ENCODE results near the gene HGD. TPM values are rescaled to one million over a fixed set of nuclear protein-coding genes. Genes with fewer than 3 reads are reported as not detected.

HGD gene
- total and polyA plus RNA-seq, 2 of the 13 experiments (the other 11 are each of a cell fraction or from before 2014, with no cell fraction given): 265 to 398 TPM

DNA sequence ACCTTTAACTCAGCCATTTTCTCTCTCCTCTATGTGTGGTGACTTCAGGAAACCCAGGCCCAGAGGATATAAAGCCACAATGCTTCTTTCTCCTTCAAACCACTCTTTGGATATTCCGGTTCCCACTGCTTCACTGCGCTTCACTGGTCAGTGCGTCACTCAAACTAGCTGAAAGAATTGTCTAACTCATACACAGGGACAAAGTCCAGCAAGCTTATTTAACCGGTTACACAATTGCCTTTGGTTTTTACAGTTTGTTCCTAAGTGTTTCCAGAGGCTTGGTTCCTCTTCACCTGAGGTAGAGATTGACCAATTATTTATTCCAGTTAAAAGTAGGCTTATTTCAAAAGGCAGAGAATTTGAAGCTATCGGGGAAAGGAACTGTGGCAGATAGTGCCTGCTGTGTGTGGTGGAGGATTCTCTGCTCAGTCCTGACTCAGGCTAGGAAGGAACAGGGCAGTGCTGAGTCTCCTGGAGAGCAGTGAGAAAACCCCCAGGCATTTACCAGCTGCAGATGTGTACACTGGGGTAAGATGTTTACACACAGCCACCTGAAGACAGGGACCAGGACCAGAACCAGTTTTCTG lies at the start of gene HGD (continued):
- TF ChIP-seq TFAP4 (IDR thresholded peaks at IDR 0.05; ENCODE audit: borderline replicate concordance, low read depth) (no peak), KDM5A (IDR thresholded peaks at IDR 0.05; ENCODE audit: borderline replicate concordance, low read length) (no peak), SIN3A (IDR thresholded peaks at IDR 0.05; ENCODE audit: borderline replicate concordance, low read depth, low read length) (peak; percentile 92), GTF3A (CRISPR knock-in tag; conservative IDR thresholded peaks at IDR 0.05) (no peak), SUZ12 (IDR thresholded peaks at IDR 0.05; ENCODE audit: low read depth, low read length) (no peak), ZNF557 (CRISPR knock-in tag; IDR thresholded peaks at IDR 0.05) (no peak), PHF8 (CRISPR knock-in tag; IDR thresholded peaks at IDR 0.05) (peak; percentile 58), NFIC (IDR thresholded peaks at IDR 0.05; ENCODE audit: low read length) (0 out of 2 replicates have a peak, but pooled peaks have one; percentile 31), ZNF781 (CRISPR knock-in tag; IDR thresholded peaks at IDR 0.05; ENCODE audit: borderline replicate concordance, not compliant biosample characterization) (no peak), ZNF354B (CRISPR knock-in tag; IDR thresholded peaks at IDR 0.05) (no peak), REST (IDR thresholded peaks at IDR 0.05; ENCODE audit: borderline replicate concordance in 1 of 2, low read depth in 1 of 2, low read length in 2 of 2) (peak in 1 of 2 experiments; percentile 69; a peak in 1 of 4 replicates)
- TF ChIP-seq, protein P1, sequence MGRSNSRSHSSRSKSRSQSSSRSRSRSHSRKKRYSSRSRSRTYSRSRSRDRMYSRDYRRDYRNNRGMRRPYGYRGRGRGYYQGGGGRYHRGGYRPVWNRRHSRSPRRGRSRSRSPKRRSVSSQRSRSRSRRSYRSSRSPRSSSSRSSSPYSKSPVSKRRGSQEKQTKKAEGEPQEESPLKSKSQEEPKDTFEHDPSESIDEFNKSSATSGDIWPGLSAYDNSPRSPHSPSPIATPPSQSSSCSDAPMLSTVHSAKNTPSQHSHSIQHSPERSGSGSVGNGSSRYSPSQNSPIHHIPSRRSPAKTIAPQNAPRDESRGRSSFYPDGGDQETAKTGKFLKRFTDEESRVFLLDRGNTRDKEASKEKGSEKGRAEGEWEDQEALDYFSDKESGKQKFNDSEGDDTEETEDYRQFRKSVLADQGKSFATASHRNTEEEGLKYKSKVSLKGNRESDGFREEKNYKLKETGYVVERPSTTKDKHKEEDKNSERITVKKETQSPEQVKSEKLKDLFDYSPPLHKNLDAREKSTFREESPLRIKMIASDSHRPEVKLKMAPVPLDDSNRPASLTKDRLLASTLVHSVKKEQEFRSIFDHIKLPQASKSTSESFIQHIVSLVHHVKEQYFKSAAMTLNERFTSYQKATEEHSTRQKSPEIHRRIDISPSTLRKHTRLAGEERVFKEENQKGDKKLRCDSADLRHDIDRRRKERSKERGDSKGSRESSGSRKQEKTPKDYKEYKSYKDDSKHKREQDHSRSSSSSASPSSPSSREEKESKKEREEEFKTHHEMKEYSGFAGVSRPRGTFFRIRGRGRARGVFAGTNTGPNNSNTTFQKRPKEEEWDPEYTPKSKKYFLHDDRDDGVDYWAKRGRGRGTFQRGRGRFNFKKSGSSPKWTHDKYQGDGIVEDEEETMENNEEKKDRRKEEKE (IDR thresholded peaks at IDR 0.05): no peak
- TF ChIP-seq, protein P2, sequence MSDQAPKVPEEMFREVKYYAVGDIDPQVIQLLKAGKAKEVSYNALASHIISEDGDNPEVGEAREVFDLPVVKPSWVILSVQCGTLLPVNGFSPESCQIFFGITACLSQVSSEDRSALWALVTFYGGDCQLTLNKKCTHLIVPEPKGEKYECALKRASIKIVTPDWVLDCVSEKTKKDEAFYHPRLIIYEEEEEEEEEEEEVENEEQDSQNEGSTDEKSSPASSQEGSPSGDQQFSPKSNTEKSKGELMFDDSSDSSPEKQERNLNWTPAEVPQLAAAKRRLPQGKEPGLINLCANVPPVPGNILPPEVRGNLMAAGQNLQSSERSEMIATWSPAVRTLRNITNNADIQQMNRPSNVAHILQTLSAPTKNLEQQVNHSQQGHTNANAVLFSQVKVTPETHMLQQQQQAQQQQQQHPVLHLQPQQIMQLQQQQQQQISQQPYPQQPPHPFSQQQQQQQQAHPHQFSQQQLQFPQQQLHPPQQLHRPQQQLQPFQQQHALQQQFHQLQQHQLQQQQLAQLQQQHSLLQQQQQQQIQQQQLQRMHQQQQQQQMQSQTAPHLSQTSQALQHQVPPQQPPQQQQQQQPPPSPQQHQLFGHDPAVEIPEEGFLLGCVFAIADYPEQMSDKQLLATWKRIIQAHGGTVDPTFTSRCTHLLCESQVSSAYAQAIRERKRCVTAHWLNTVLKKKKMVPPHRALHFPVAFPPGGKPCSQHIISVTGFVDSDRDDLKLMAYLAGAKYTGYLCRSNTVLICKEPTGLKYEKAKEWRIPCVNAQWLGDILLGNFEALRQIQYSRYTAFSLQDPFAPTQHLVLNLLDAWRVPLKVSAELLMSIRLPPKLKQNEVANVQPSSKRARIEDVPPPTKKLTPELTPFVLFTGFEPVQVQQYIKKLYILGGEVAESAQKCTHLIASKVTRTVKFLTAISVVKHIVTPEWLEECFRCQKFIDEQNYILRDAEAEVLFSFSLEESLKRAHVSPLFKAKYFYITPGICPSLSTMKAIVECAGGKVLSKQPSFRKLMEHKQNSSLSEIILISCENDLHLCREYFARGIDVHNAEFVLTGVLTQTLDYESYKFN (CRISPR knock-in tag; conservative IDR thresholded peaks at IDR 0.05): peak; percentile 88
- TF ChIP-seq, protein P3, sequence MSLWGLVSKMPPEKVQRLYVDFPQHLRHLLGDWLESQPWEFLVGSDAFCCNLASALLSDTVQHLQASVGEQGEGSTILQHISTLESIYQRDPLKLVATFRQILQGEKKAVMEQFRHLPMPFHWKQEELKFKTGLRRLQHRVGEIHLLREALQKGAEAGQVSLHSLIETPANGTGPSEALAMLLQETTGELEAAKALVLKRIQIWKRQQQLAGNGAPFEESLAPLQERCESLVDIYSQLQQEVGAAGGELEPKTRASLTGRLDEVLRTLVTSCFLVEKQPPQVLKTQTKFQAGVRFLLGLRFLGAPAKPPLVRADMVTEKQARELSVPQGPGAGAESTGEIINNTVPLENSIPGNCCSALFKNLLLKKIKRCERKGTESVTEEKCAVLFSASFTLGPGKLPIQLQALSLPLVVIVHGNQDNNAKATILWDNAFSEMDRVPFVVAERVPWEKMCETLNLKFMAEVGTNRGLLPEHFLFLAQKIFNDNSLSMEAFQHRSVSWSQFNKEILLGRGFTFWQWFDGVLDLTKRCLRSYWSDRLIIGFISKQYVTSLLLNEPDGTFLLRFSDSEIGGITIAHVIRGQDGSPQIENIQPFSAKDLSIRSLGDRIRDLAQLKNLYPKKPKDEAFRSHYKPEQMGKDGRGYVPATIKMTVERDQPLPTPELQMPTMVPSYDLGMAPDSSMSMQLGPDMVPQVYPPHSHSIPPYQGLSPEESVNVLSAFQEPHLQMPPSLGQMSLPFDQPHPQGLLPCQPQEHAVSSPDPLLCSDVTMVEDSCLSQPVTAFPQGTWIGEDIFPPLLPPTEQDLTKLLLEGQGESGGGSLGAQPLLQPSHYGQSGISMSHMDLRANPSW (CRISPR knock-in tag; IDR thresholded peaks at IDR 0.05; ENCODE audit: borderline replicate concordance): no peak

Data from HepG2 (cell line).